ES-I3 (cell line): ENCODE data around the gene PPP1R3C.

ENCODE experiments used
- H3K36me3 ChIP-seq: 2 replicates; pipeline ENCODE4 v1.6.1; 2013; ENCODE audit warnings: mild to moderate bottlenecking, low read length, control low read depth, moderate library complexity; ENCODE audit not compliant: insufficient read depth
- H3K4me1 ChIP-seq: 2 replicates; pipeline ENCODE4 v1.6.1; 2013; ENCODE audit warnings: mild to moderate bottlenecking, control low read depth, low read length; ENCODE audit not compliant: insufficient read depth
- H3K9ac ChIP-seq: 2 replicates; pipeline ENCODE4 v1.6.1; 2013; ENCODE audit warnings: low read depth, mild to moderate bottlenecking, low read length, moderate library complexity
- H3K9me3 ChIP-seq: 2 replicates; pipeline ENCODE4 v1.6.1; 2013; ENCODE audit warnings: mild to moderate bottlenecking, low read length, moderate library complexity; ENCODE audit not compliant: control insufficient read depth, insufficient read depth

PPP1R3C gene

DNA sequence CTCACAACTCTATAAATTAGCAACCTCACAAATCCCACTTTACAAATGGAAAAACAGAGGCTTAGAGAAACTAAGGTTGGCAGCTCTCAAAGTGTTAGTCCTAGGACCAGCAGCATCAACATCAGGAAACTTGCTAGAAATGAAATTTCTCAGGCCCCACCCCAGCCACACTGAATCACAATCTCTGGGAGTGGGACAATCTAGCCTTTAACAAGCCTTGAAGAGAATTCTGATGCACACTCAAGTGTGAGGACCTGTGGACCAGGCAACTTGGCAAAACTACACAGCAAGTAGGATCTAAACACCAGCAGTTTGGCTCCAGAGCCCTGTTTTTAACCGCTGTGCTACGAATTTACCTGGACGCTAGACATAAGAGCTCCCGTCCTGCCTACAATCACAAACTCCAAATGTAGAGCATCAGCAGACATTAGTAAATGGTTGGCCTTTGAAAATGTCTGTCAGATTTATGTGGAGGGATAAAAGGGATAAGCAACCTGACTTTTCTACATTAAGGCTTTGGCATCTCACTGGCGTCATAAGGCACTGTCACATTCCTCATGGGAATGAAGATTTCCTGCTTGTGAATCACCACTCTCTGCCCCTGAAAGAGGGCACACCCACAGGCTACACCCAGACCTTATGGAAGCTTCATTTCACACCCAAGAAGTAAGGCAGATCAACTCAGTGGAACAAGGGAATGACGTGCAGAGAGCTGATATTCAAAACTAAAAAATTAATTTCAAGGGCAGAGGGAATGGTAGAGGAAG lies 34.5 kb downstream of the PPP1R3C start:
- no peak overlapping the region for H3K9ac ChIP-seq
- no peaks in the 10 kb centered on the region for H3K9me3 ChIP-seq
- H3K36me3 ChIP-seq = no peaks in the 10 kb centered on the region
- no peaks in the 10 kb centered on the region for H3K4me1 ChIP-seq

DNA sequence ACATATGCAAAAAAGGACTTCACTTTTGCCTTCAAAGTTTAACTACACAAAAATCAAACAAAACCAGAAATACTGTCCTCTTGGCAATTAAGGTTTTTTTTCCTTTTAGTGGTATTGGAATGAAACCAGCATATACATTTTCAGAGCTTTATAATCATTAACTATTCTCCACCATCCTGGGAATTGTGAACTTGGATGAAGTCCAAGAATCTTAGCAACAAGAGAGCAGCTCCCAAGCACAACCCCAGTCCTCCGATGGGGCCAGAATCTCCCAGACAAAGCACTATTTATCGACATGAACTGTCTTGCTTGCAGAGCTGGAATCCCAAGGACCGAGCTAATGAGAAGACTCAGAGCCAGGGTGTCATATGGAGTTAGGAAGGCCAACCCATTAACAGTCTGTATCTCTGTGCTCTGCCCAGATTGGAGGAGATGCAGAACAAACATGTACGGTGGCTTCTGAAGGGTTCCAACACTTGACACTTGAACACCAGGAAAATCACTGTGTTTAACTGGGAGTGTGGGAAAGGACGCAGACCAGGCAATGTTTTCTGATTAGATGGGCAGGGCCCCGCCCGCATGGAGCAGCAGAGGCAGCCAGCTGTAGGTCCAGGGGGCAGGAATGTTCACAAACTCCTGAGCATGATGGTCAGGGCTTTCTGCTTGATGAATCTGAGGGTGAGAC lies 35.5 kb downstream of the PPP1R3C start:
- Histone ChIP-seq H3K9me3 (no peaks in the 10 kb centered on the region), H3K4me1 (no peaks in the 10 kb centered on the region), H3K36me3 (no peaks in the 10 kb centered on the region), H3K9ac (no peak overlapping the region)

GRCh38 chr10:91596825-91597196 lies 36.1 kb downstream of the PPP1R3C start:
- Histone ChIP-seq H3K36me3 (no peaks in the 10 kb centered on the region), H3K4me1 (no peaks in the 10 kb centered on the region), H3K9me3 (no peaks in the 10 kb centered on the region), H3K9ac (no peak overlapping the region)

- no peaks in the 10 kb centered on the region for H3K36me3 ChIP-seq
- no peaks in the 10 kb centered on the region for H3K9me3 ChIP-seq
- no peaks in the 10 kb centered on the region; the same call in 1 of the 2 replicates for H3K4me1 ChIP-seq
- no peak overlapping the region for H3K9ac ChIP-seq
Observed at GRCh38 chr10:91593834-91594233, 39.0 kb downstream of the PPP1R3C start.

DNA sequence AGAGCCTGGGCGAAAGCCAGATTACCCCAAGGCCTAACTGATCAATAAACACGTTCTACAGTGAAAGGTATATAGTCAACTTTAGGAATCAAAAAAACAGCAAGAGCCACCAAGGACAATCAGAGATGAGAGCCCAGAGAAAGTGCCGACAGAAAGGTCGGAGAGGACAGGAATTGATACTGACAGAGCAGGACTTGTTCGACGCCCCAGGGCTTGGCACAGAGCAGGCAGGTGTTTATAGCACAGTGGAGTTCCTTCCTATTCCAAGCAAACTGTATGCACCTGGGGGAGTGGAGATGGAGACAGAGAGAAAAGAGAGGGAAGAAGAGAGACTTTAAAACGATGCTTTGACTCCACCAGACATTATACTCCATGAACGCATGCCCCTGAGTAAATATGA lies 39.5 kb downstream of the PPP1R3C start:
- Histone ChIP-seq H3K9ac (no peak overlapping the region), H3K4me1 (no peaks in the 10 kb centered on the region; the same call in 1 of the 2 replicates), H3K9me3 (no peaks in the 10 kb centered on the region), H3K36me3 (no peaks in the 10 kb centered on the region)

GRCh38 chr10:91592266-91592975 lies 40.5 kb downstream of the PPP1R3C start:
- no peaks in the 10 kb centered on the region; the same call in 1 of the 2 replicates for H3K4me1 ChIP-seq
- H3K36me3 ChIP-seq = no peaks in the 10 kb centered on the region
- no peaks in the 10 kb centered on the region for H3K9me3 ChIP-seq
- H3K9ac ChIP-seq = no peak overlapping the region

DNA sequence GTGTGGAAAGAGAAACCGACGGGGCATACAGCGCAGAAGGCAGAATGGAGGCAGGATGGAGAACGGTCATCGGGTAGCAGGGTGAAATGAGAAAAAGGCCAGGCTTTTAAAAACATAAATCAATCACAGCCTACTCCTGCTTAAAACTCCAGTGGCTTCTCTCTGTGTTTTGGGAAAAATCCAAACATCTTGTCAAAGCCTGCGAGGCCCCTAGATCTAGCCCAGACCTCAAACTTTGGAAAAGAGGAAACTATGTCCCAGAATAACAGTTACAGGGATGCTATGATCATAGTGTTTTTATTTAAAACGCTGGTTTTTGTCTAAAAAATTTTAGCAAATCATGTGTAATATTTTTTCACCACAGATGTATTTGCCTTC lies 41.1 kb downstream of the PPP1R3C start:
- no peaks in the 10 kb centered on the region for H3K9me3 ChIP-seq
- H3K9ac ChIP-seq = no peak overlapping the region
- H3K36me3 ChIP-seq = no peaks in the 10 kb centered on the region
- no peaks in the 10 kb centered on the region; the same call in 1 of the 2 replicates for H3K4me1 ChIP-seq

DNA sequence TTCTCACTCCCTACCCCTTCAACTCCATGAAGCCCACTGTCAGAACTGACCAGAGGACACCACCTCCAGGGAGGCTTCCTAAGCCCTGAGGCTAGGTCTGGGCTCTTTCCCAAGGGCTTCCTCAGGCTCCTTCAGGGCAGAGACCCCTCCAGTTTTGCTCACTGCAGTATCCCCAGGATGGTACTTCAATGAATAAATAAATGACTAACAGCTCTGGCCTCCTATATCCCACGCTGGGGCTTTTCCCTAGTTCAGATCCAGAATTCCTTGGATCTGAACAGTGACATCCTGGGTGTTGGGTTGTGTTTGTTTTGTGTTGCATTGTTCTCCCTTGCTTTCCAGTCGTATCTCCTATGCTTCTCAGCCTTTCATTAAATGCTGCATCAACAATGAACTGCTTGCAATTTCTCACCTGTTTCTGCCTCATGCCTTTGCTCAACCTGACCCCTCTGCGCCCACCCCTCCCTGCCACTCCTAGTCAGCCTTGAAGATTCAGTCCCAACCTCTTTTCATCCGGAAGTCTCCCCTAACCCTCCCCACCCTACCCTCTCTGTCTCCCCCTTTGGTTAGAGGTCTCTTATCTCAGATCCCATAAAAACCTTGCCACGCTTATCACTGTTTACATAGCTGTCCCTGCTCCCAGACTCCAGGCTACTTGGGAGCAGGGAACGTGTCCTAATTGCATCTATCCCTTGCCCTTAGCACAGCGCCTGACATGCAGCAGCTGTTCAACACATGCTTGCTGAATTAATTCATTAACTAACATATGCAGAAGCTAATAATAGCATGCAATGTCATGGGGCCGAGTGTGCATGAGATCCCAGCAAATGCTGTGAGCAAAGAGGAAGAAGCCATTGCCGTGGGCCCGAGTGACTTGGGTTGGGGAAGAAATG lies 41.7 kb downstream of the PPP1R3C start:
- no peaks in the 10 kb centered on the region for H3K36me3 ChIP-seq
- no peak overlapping the region for H3K9ac ChIP-seq
- H3K9me3 ChIP-seq = no peaks in the 10 kb centered on the region
- H3K4me1 ChIP-seq = no peaks in the 10 kb centered on the region; the same call in 1 of the 2 replicates

GRCh38 chr10:91590142-91590903 lies 42.5 kb downstream of the PPP1R3C start:
- no peaks in the 10 kb centered on the region for H3K36me3 ChIP-seq
- H3K9me3 ChIP-seq = no peaks in the 10 kb centered on the region
- no peaks in the 10 kb centered on the region; the same call in 1 of the 2 replicates for H3K4me1 ChIP-seq
- H3K9ac ChIP-seq = no peak overlapping the region

DNA sequence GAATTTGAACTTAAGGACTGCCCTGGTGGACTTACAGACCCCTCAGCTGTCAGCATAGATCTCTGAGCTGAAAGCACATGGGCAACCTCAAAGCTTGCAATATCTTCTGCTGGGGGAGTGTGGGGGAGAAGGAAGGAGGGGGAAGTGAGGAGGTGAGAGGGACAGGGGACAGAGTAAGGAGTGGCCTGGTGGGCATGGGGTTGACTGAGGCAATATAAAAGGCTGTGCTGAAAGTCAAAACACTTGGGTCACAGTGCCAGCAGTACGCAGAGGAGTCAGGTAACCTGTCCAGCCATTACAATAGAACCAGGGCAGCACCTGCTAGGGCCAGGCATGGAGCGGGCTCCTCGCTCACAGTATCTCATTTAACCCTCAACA lies 43.2 kb downstream of the PPP1R3C start:
- H3K36me3 ChIP-seq = no peaks in the 10 kb centered on the region

DNA sequence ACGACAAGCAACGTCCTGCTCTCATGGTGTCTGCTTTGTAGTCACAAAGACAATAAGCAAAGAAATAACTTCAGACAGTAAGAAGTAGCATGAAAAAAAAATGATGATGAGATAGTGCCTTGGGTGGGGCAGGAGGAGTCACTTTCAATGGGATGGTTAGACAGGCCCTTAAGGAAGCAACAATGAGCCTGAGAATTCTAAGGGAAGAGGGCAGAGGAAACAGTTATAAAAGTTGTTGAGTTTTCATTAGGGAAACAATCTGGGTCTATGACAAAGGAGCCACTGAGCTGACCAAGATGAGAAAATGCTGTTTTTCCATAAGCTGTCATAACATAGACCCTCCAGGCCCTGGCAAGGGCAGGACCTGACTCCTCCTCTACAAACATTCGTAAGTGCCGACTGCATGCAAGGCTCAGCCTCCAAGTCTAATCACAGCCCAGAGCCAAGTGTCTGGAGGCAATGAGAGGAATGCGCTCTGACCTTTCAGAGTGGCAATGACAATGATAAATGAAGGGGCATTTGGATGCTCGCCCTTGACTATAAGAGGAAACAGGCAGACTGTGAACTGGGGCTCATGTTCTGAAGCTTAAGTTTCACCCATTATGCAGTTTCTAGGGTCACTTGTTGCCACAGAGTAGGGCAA lies 43.7 kb downstream of the PPP1R3C start:
- Histone ChIP-seq H3K36me3 (no peaks in the 10 kb centered on the region), H3K9ac (no peak overlapping the region), H3K9me3 (no peaks in the 10 kb centered on the region), H3K4me1 (no peaks in the 10 kb centered on the region; the same call in 1 of the 2 replicates)

More for the DNA sequence above, 43.2 kb downstream of the PPP1R3C start:
- H3K4me1 ChIP-seq = no peaks in the 10 kb centered on the region; the same call in 1 of the 2 replicates
- no peak overlapping the region for H3K9ac ChIP-seq
- no peaks in the 10 kb centered on the region for H3K9me3 ChIP-seq

DNA sequence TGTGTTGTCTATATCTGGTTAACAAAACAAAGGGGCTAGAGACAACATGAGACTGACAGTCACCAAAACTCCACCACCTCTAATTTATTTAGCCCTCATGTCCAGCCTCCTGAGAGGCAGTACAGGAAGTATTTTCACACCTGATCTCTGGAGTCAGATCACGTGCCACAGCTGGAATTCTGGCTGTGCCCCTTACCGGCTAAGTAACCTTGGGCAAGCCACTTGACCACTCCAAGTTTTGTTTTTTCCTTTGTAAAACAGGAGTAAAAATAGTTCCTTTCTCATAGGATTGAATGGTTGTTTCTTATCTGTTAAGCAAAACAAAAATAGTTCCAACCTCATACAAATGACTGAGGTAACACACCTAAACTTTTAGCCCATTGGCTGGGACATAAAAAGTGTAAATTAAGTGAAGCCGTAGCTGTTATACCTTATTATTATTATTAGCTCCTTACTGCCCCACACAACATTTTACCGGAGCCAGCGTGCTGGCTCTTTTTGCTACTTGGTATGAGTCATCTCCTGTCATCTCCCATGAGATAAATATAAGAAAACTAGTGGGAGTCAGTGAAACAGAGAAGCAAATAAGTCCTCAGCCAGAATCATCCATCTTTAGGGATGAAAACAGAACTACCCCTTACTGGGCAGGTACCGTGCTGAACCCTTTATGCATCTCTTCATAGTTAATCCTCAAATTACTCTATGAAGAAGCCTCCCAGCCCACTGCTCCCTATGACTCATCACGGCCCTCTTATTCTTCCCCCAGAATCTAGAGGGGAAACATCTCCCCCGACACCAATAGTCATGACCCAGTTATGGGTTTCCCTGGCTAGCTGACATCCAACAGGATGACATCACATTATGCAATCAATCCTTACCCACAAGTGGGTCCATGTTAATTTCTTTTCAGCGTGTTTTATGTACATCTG lies 44.9 kb downstream of the PPP1R3C start:
- no peaks in the 10 kb centered on the region for H3K9me3 ChIP-seq
- H3K4me1 ChIP-seq = no peaks in the 10 kb centered on the region; the same call in 1 of the 2 replicates
- H3K9ac ChIP-seq = no peak overlapping the region
- H3K36me3 ChIP-seq = no peaks in the 10 kb centered on the region
